Sigmoid colon (tissue), 4 donors: Measurements from ENCODE around the gene MRPL18.

ENCODE experiments used
- CTCF ChIP-seq, 4 experiments: fragments of 450-650 bp in 3 of 4; fragments of 200-600 bp in 1 of 4; IDR thresholded peaks; one replicate each; pipeline ENCODE4 v1.5.1; 2016 to 2019; ENCODE audit warnings: antibody characterized with exemption in 4 of 4, mild to moderate bottlenecking in 3 of 4, moderate library complexity in 2 of 4
- EP300 ChIP-seq, 4 donors: sonication (generic); formaldehyde crosslinking; IDR thresholded peaks; one replicate each; pipeline ENCODE4 v1.6.1; 2017; ENCODE audit warnings: antibody characterized with exemption in 4 of 4

DNA sequence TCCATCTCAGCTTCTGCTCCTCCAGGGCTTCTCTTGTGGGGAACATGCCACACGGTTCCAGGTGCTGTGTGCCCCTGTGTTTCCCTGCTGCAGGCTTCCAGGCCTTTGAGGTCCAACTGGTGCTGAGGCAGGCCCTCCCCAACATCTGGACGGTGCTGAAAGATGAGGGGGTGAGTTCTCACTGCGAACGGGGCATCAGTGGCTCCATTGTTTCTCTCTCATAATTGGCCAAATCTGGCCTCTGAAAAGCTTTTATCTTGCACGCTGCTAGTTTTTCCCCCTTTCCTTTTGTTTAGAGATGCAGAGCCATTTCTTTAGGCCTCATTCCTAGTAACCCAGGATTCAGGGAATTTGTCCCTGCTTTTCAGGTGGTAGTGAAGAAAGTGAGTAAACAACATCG is 18.4 kb downstream of the MRPL18 start:
- no peak for TF ChIP-seq CTCF (IDR thresholded peaks at IDR 0.05)
- TF ChIP-seq EP300 (IDR thresholded peaks at IDR 0.05), result no peak
